Parathyroid adenoma (tissue), 2 donors: ENCODE results near the gene ARHGAP22.

Experiments used
- H2AFZ ChIP-seq: fragments of 300-600 bp; sonication (generic); one replicate; pipeline ENCODE4 v1.7.0; 2017; ENCODE audit warnings: antibody characterized with exemption, mild to moderate bottlenecking
- H3K27ac ChIP-seq: fragments of 300-600 bp; sonication (generic); one replicate; pipeline ENCODE4 v1.7.0; 2017
- H3K27me3 ChIP-seq: fragments of 300-600 bp; sonication (generic); one replicate; pipeline ENCODE4 v1.7.0; 2017; ENCODE audit warnings: low read length; ENCODE audit not compliant: control insufficient read depth, insufficient read depth
- H3K36me3 ChIP-seq: fragments of 300-600 bp; sonication (generic); one replicate; pipeline ENCODE4 v1.7.0; 2017; ENCODE audit warnings: low read length; ENCODE audit not compliant: control insufficient read depth, insufficient read depth
- H3K4me1 ChIP-seq: fragments of 300-600 bp; sonication (generic); one replicate; pipeline ENCODE4 v1.7.0; 2017; ENCODE audit warnings: control low read depth
- H3K4me2 ChIP-seq: fragments of 300-600 bp; sonication (generic); one replicate; pipeline ENCODE4 v1.7.0; 2017; ENCODE audit warnings: low read length
- H3K4me3 ChIP-seq: fragments of 300-600 bp; sonication (generic); one replicate; pipeline ENCODE4 v1.7.0; 2017; ENCODE audit warnings: low read depth, low read length
- H3K79me2 ChIP-seq: fragments of 300-600 bp; sonication (generic); one replicate; pipeline ENCODE4 v1.7.0; 2017; ENCODE audit warnings: control low read depth
- H3K9ac ChIP-seq: fragments of 300-600 bp; sonication (generic); one replicate; pipeline ENCODE4 v1.7.0; 2017; ENCODE audit warnings: mild to moderate bottlenecking
- H3K9me3 ChIP-seq: fragments of 300-600 bp; sonication (generic); one replicate; pipeline ENCODE4 v1.7.0; 2017; ENCODE audit warnings: low read length; ENCODE audit not compliant: control insufficient read depth
- TF ChIP-seq, protein P1 (sequence below): fragments of 300-600 bp; sonication (generic); IDR thresholded peaks from one replicate; pipeline ENCODE4 v1.7.0; 2017; ENCODE audit warnings: antibody characterized with exemption, mild to moderate bottlenecking
- donor health status: primary hyperparathyroidism.

The ARHGAP22 gene

DNA sequence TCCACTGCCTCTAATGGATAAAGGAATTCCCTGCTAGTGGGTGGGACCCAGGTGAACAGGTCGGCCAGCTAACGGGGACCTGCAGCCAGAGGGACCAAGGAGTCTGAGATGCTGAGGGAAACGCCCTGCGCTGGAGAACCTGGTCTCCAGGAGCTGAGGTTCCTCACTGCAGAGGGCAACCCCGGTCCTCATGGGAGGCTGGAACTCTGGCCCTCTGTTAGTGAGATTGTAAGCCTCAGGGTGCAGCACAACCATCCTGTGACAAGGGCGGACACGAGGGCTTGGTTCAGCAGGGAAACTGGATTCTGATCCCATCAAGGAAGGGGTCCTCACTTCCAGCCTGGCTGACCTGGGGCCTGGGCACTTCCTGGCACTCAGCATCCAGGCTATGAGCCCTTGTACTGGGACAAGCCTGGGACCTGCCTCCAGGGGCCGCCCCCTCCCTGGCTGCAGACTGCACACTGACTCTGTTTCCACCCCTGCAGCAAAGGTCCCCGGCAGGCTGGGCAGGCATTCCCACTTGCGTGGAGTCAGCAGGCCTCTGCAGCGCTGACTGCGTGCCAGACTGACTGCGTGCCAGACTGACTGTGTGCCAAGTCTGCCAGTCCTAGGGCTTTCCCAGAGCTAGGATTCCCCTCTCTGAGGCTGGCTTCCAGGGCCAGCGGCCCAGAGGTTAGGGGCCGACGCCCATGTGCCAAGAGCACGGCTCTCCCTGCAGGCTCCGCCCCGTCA lies 155.2 kb downstream of the ARHGAP22 start:
- H3K4me3 ChIP-seq: no peak overlapping the region
- H3K27me3 ChIP-seq: no peaks in the 10 kb centered on the region
- peaks cover 10% of the 10 kb centered on the region for H3K79me2 ChIP-seq
- TF ChIP-seq, protein P1, sequence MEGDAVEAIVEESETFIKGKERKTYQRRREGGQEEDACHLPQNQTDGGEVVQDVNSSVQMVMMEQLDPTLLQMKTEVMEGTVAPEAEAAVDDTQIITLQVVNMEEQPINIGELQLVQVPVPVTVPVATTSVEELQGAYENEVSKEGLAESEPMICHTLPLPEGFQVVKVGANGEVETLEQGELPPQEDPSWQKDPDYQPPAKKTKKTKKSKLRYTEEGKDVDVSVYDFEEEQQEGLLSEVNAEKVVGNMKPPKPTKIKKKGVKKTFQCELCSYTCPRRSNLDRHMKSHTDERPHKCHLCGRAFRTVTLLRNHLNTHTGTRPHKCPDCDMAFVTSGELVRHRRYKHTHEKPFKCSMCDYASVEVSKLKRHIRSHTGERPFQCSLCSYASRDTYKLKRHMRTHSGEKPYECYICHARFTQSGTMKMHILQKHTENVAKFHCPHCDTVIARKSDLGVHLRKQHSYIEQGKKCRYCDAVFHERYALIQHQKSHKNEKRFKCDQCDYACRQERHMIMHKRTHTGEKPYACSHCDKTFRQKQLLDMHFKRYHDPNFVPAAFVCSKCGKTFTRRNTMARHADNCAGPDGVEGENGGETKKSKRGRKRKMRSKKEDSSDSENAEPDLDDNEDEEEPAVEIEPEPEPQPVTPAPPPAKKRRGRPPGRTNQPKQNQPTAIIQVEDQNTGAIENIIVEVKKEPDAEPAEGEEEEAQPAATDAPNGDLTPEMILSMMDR: no peak
- no peak overlapping the region for H3K9ac ChIP-seq
- H3K4me1 ChIP-seq: peaks cover 38% of the 10 kb centered on the region
- H3K9me3 ChIP-seq: no peaks in the 10 kb centered on the region
- H3K27ac ChIP-seq: no peak overlapping the region
- no peak overlapping the region for H2AFZ ChIP-seq
- H3K36me3 ChIP-seq: no peaks in the 10 kb centered on the region
- no peak overlapping the region for H3K4me2 ChIP-seq

DNA sequence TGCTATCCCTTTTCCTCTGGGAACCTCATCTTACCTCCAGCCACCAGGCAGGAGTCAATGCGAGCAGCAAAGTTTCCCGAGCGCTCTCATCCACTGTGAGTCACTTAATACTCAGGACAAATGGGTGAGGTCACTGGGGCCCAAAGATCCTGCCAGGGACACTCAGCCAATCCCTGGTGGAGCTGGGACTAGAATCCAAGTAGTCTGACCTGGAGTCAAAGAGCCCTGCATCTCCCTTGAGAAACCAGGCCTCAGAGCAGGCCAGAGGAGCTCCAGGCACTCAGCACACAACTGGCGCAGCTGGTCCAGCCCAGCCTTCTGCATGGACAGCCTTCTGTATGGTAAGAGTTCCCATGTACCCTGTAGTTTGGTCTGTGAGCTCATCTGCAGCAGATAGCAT lies 156.1 kb downstream of the ARHGAP22 start:
- Histone ChIP-seq H2AFZ (no peak overlapping the region), H3K4me3 (no peak overlapping the region), H3K4me1 (peaks cover 37% of the 10 kb centered on the region), H3K27me3 (no peaks in the 10 kb centered on the region), H3K79me2 (peaks cover 10% of the 10 kb centered on the region), H3K36me3 (no peaks in the 10 kb centered on the region), H3K27ac (no peak overlapping the region), H3K9ac (no peak overlapping the region), H3K4me2 (no peak overlapping the region), H3K9me3 (no peaks in the 10 kb centered on the region)
- TF ChIP-seq, protein P1: no peak

DNA sequence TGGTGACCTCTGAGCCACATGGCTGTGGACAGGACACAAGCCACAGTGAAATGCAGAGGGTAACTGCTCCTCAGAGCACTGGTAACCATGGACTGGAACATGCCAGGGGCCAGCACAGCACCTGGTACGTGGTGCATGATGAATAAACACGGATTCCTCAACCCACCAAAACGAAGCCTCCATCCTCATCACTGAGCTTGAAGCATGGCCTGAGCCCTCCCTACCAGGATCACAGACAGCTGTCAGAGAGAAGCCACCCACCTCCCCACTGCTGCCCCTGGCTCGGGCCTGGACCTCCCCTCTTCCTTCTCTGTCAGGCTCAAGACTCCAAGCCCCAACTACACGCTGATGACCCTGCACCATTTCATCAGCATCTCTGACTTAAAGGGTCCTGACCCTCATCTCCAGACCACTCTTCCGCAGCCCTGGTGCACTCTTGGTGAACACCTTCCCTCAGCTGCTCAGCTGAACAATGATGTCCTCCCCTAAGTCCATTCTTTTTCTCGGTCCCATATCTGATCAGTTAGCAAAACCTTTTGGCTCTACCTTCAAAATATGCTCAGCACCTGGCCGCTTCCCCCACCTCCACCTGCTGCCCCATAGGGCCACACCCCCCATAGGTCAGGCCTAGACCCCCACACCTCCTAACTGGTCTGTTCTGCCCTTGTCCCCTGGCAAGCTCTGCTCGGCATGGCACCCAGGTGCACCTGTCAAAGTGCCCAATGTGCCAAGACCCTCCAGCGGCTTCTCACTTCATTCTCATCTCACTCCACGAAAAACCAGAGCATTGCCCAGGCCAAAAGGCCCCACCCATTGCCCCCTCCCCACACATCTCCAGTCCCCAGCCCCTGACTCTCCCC lies 157.3 kb downstream of the ARHGAP22 start:
- Histone ChIP-seq H3K4me3 (no peak overlapping the region), H3K9ac (no peak overlapping the region), H3K79me2 (peaks cover 10% of the 10 kb centered on the region), H3K36me3 (no peaks in the 10 kb centered on the region), H3K27me3 (no peaks in the 10 kb centered on the region), H2AFZ (no peak overlapping the region), H3K9me3 (no peaks in the 10 kb centered on the region), H3K27ac (no peak overlapping the region), H3K4me2 (no peak overlapping the region), H3K4me1 (peaks cover 25% of the 10 kb centered on the region)
- TF ChIP-seq, protein P1: no peak

DNA sequence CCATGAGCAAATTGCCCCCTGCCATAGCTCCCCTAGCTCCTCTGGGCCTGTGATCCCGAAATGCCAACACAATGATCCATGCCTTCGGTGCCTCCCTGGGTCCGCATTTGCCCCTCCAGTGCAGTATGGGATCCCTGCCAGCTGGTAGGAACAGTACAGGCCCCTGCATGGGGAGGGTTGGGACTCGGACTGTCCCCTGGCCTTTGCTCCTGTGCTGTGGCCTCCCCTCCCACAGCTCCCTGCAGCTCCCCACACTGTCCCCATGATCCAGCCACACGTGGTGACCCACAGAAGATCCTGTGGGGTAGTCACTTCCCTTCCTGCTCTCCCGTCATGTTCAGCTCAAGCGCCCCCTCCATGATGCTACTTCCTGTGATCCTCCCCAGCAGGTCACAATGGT lies 158.1 kb downstream of the ARHGAP22 start:
- H3K4me1 ChIP-seq: peaks cover 17% of the 10 kb centered on the region
- no peaks in the 10 kb centered on the region for H3K27me3 ChIP-seq
- H2AFZ ChIP-seq: no peak overlapping the region
- no peak overlapping the region for H3K9ac ChIP-seq
- no peaks in the 10 kb centered on the region for H3K36me3 ChIP-seq
- no peaks in the 10 kb centered on the region for H3K9me3 ChIP-seq
- no peak overlapping the region for H3K4me3 ChIP-seq
- no peak overlapping the region for H3K4me2 ChIP-seq
- TF ChIP-seq, protein P1: no peak
- peaks cover 10% of the 10 kb centered on the region for H3K79me2 ChIP-seq
- H3K27ac ChIP-seq: no peak overlapping the region
